OCI-LY1 (cell line): Measurements from ENCODE around the gene GPR6.

Source experiments
- H2AFZ ChIP-seq: fragments of 200-600 bp; sonication (generic), shearing (Covaris generic); 2 replicates; pipeline ENCODE4 v1.6.0; 2014; ENCODE audit warnings: antibody characterized with exemption, mild to moderate bottlenecking, low read length
- H3F3A ChIP-seq: fragments of 200-600 bp; sonication (generic), shearing (Covaris generic); 2 replicates; pipeline ENCODE4 v1.6.0; 2014; ENCODE audit warnings: mild to moderate bottlenecking, antibody characterized with exemption, low read length, moderate library complexity; ENCODE audit not compliant: insufficient read depth
- H3K27ac ChIP-seq: fragments of 200-600 bp; sonication (generic); 2 replicates; pipeline ENCODE4 v1.5.1; 2014; ENCODE audit warnings: low read length, mixed run types, mild to moderate bottlenecking, low read depth; ENCODE audit not compliant: poor library complexity, severe bottlenecking
- H3K27me3 ChIP-seq: fragments of 200-600 bp; sonication (generic); 2 replicates; pipeline ENCODE4 v1.6.0; 2014; ENCODE audit warnings: antibody characterized with exemption, mild to moderate bottlenecking, low read length, moderate library complexity; ENCODE audit not compliant: insufficient read depth
- H3K36me3 ChIP-seq: fragments of 200-600 bp; sonication (generic); 2 replicates; pipeline ENCODE4 v1.6.1; 2014; ENCODE audit warnings: mild to moderate bottlenecking, antibody characterized with exemption, low read length, moderate library complexity, mixed read lengths; ENCODE audit not compliant: insufficient read depth
- H3K4me1 ChIP-seq: fragments of 200-600 bp; sonication (generic); 2 replicates; pipeline ENCODE4 v1.5.1; 2014; ENCODE audit warnings: mild to moderate bottlenecking, low read length, moderate library complexity; ENCODE audit not compliant: insufficient read depth, severe bottlenecking
- H3K4me2 ChIP-seq: fragments of 200-600 bp; sonication (generic), shearing (Covaris generic); 2 replicates; pipeline ENCODE4 v1.6.1; 2014; ENCODE audit warnings: low read length
- H3K4me3 ChIP-seq: fragments of 200-600 bp; sonication (generic); 2 replicates; pipeline ENCODE4 v1.5.1; 2014; ENCODE audit warnings: low read length, low read depth, mild to moderate bottlenecking, mixed read lengths; ENCODE audit not compliant: poor library complexity, severe bottlenecking
- H3K79me2 ChIP-seq: fragments of 200-600 bp; shearing (Covaris generic); 2 replicates; pipeline ENCODE4 v1.6.1; 2016; ENCODE audit warnings: mixed run types, low read length, mixed read lengths; ENCODE audit not compliant: insufficient read depth
- H3K9ac ChIP-seq: fragments of 200-600 bp; sonication (generic), shearing (Covaris generic); 2 replicates; pipeline ENCODE4 v1.6.1; 2014; ENCODE audit warnings: mild to moderate bottlenecking, low read length, mixed read lengths
- H3K9me2 ChIP-seq: fragments of 200-600 bp; sonication (generic), shearing (Covaris generic); 2 replicates; pipeline ENCODE4 v1.6.1; 2014; ENCODE audit warnings: low read depth, mild to moderate bottlenecking, low read length, mixed read lengths
- H3K9me3 ChIP-seq: fragments of 200-600 bp; shearing (Covaris generic); 2 replicates; pipeline ENCODE4 v1.6.1; 2014; ENCODE audit warnings: low read length, mixed read lengths
- H4K20me1 ChIP-seq: fragments of 200-600 bp; sonication (generic), shearing (Covaris generic); 2 replicates; pipeline ENCODE4 v1.6.0; 2016; ENCODE audit warnings: mild to moderate bottlenecking, low read length; ENCODE audit not compliant: insufficient read depth
- CTCF ChIP-seq: fragments of 200-600 bp; sonication (generic), shearing (Covaris generic); IDR thresholded peaks from 2 replicates; pipeline ENCODE4 v1.5.1; 2017; ENCODE audit warnings: mild to moderate bottlenecking, antibody characterized with exemption, low read length, moderate library complexity, mixed read lengths
- EZH2 ChIP-seq: fragments of 200-600 bp; sonication (generic), shearing (Covaris generic); IDR thresholded peaks from 2 replicates; pipeline ENCODE4 v1.8.0; 2017; ENCODE audit warnings: borderline replicate concordance, mixed run types, mild to moderate bottlenecking, antibody characterized with exemption, low read length, moderate library complexity, mixed read lengths

GPR6 gene

GRCh38 chr6:109961611-109962041 is 16.5 kb upstream of the GPR6 start:
- no peaks in the 10 kb centered on the region for H3K9me3 ChIP-seq

GRCh38 chr6:109962271-109962670 is 15.8 kb upstream of the GPR6 start:
- Histone ChIP-seq H3K4me1 (no peaks in the 10 kb centered on the region), H3K9me2 (no peaks in the 10 kb centered on the region), H3F3A (no peaks in the 10 kb centered on the region), H4K20me1 (no peaks in the 10 kb centered on the region), H3K27ac (no peak overlapping the region), H3K36me3 (no peaks in the 10 kb centered on the region), H3K79me2 (no peaks in the 10 kb centered on the region), H3K27me3 (no peaks in the 10 kb centered on the region; the same call in 1 of the 2 replicates), H3K9me3 (no peaks in the 10 kb centered on the region), H3K4me2 (no peak overlapping the region), H3K4me3 (no peak overlapping the region), H2AFZ (no peak overlapping the region), H3K9ac (no peak overlapping the region)
- TF ChIP-seq CTCF: no peak
- TF ChIP-seq EZH2: no peak

More at GRCh38 chr6:109961611-109962041, 16.5 kb upstream of the GPR6 start:
- H3K27me3 ChIP-seq: no peaks in the 10 kb centered on the region; the same call in 1 of the 2 replicates
- no peak overlapping the region for H3K4me2 ChIP-seq
- no peaks in the 10 kb centered on the region for H3K9me2 ChIP-seq
- no peak overlapping the region for H3K27ac ChIP-seq
- no peak overlapping the region for H2AFZ ChIP-seq
- H3K79me2 ChIP-seq: no peaks in the 10 kb centered on the region
- no peaks in the 10 kb centered on the region for H3F3A ChIP-seq
- H3K4me3 ChIP-seq: no peak overlapping the region
- no peaks in the 10 kb centered on the region for H3K4me1 ChIP-seq
- no peaks in the 10 kb centered on the region for H3K36me3 ChIP-seq
- no peak for TF ChIP-seq EZH2
- no peak for TF ChIP-seq CTCF
- no peak overlapping the region for H3K9ac ChIP-seq
- H4K20me1 ChIP-seq: no peaks in the 10 kb centered on the region

- no peaks in the 10 kb centered on the region for H3F3A ChIP-seq
- H3K36me3 ChIP-seq: no peaks in the 10 kb centered on the region
- H3K9ac ChIP-seq: no peak overlapping the region
- no peaks in the 10 kb centered on the region for H3K9me2 ChIP-seq
- no peaks in the 10 kb centered on the region for H3K9me3 ChIP-seq
- no peak for TF ChIP-seq EZH2
- no peak for TF ChIP-seq CTCF
- H2AFZ ChIP-seq: no peak overlapping the region
- H4K20me1 ChIP-seq: no peaks in the 10 kb centered on the region
- H3K4me3 ChIP-seq: no peak overlapping the region
- no peaks in the 10 kb centered on the region for H3K4me1 ChIP-seq
- H3K4me2 ChIP-seq: no peak overlapping the region
- no peak overlapping the region for H3K27ac ChIP-seq
- no peaks in the 10 kb centered on the region for H3K79me2 ChIP-seq
- no peaks in the 10 kb centered on the region; the same call in 1 of the 2 replicates for H3K27me3 ChIP-seq
Observed at GRCh38 chr6:109963598-109964170, 14.4 kb upstream of the GPR6 start.
